Osteoblast (primary cell): ENCODE data around the gene POLR2F. TPM values are rescaled to one million over a fixed set of nuclear protein-coding genes. Genes with fewer than 3 reads are reported as not detected.

ENCODE experiments used
- DNase-seq: peaks from one replicate; pipeline ENCODE4 v3.0.0; 2011; ENCODE audit warnings: low spot score, mixed read lengths; ENCODE audit not compliant: insufficient read length; ENCODE audit errors: missing footprints
- H2AFZ ChIP-seq: 2 replicates; pipeline ENCODE4 v1.6.0; 2011; ENCODE audit warnings: mild to moderate bottlenecking, low read length
- H3K27ac ChIP-seq: 2 replicates; pipeline ENCODE4 v1.5.1; 2011; ENCODE audit warnings: mild to moderate bottlenecking, low read depth, low read length, moderate library complexity
- H3K27me3 ChIP-seq: 2 replicates; pipeline ENCODE4 v1.6.0; 2012; ENCODE audit warnings: mild to moderate bottlenecking, control low read depth, inconsistent platforms, low read length, moderate library complexity; ENCODE audit not compliant: insufficient read depth
- H3K36me3 ChIP-seq: 2 replicates; pipeline ENCODE4 v1.5.1; 2011; ENCODE audit warnings: mild to moderate bottlenecking, low read length, control low read depth, moderate library complexity; ENCODE audit not compliant: insufficient read depth
- H3K4me1 ChIP-seq: 2 replicates; pipeline ENCODE4 v1.5.1; 2011; ENCODE audit warnings: mild to moderate bottlenecking, low read length, control low read depth, moderate library complexity; ENCODE audit not compliant: insufficient read depth
- H3K4me2 ChIP-seq: 2 replicates; pipeline ENCODE4 v1.6.0; 2011; ENCODE audit warnings: mild to moderate bottlenecking, low read length; ENCODE audit not compliant: insufficient read depth
- H3K4me3 ChIP-seq: fragments of 200-600 bp; sonication (generic); 3 replicates; pipeline ENCODE4 v1.5.1; 2012; ENCODE audit warnings: mild to moderate bottlenecking, low read length, inconsistent platforms; ENCODE audit not compliant: insufficient read depth
- H3K79me2 ChIP-seq: 2 replicates; pipeline ENCODE4 v1.6.0; 2012; ENCODE audit warnings: mild to moderate bottlenecking, low read length, control low read depth, inconsistent platforms; ENCODE audit not compliant: insufficient read depth
- H3K9me3 ChIP-seq: 2 replicates; pipeline ENCODE4 v1.5.1; 2011; ENCODE audit warnings: low read depth, low read length, control low read depth
- H4K20me1 ChIP-seq: 2 replicates; pipeline ENCODE4 v1.6.0; 2012; ENCODE audit warnings: mild to moderate bottlenecking, low read length, control low read depth; ENCODE audit not compliant: insufficient read depth
- CTCF ChIP-seq: IDR thresholded peaks from 2 replicates; pipeline ENCODE4 v1.5.1; 2011; ENCODE audit warnings: mild to moderate bottlenecking, low read depth, low read length, moderate library complexity; ENCODE audit errors: extremely low read depth
- total RNA-seq: library from RNA; depleted of rRNA; stranded (reverse); fragments of >200 nt; gene quantifications from 2 replicates; pipeline ENCODE4 v1.2.3, GENCODE V29; 2012

POLR2F gene
- total RNA-seq, 1 donor: 14.8 TPM

GRCh38 chr22:37922191-37922590 lies 31.3 kb upstream of the POLR2F start:
- DNase-seq: peak; percentile 73
- Histone ChIP-seq H4K20me1 (peaks cover 5% of the 10 kb centered on the region), H2AFZ (no peak overlapping the region), H3K4me3 (no peak overlapping the region), H3K36me3 (peaks cover 54% of the 10 kb centered on the region), H3K4me2 (no peak overlapping the region), H3K4me1 (no peaks in the 10 kb centered on the region), H3K27ac (no peak overlapping the region), H3K9me3 (no peaks in the 10 kb centered on the region), H3K27me3 (no peaks in the 10 kb centered on the region), H3K79me2 (peaks cover 6% of the 10 kb centered on the region)
- TF ChIP-seq CTCF: no peak

GRCh38 chr22:37923927-37924326 lies 29.6 kb upstream of the POLR2F start:
- H4K20me1 ChIP-seq: no peaks in the 10 kb centered on the region
- no peak overlapping the region for H3K4me2 ChIP-seq
- TF ChIP-seq CTCF: no peak
- H3K27ac ChIP-seq: no peak overlapping the region
- peaks cover 50% of the 10 kb centered on the region for H3K36me3 ChIP-seq
- no peaks in the 10 kb centered on the region for H3K27me3 ChIP-seq
- H3K79me2 ChIP-seq: peaks cover 4% of the 10 kb centered on the region
- H3K4me1 ChIP-seq: no peaks in the 10 kb centered on the region
- H2AFZ ChIP-seq: no peak overlapping the region
- no peak for DNase-seq
- H3K9me3 ChIP-seq: no peaks in the 10 kb centered on the region
- no peak overlapping the region for H3K4me3 ChIP-seq

GRCh38 chr22:37924386-37925065 lies 29.0 kb upstream of the POLR2F start:
- no peaks in the 10 kb centered on the region for H3K27me3 ChIP-seq
- no peak overlapping the region for H3K4me3 ChIP-seq
- H2AFZ ChIP-seq: no peak overlapping the region
- no peak overlapping the region for H3K27ac ChIP-seq
- no peaks in the 10 kb centered on the region for H3K4me1 ChIP-seq
- H3K9me3 ChIP-seq: no peaks in the 10 kb centered on the region
- DNase-seq: peak; percentile 85
- H3K36me3 ChIP-seq: peaks cover 52% of the 10 kb centered on the region
- peaks cover 5% of the 10 kb centered on the region for H4K20me1 ChIP-seq
- peaks cover 8% of the 10 kb centered on the region for H3K79me2 ChIP-seq
- no peak for TF ChIP-seq CTCF
- no peak overlapping the region for H3K4me2 ChIP-seq

- no peak overlapping the region for H3K4me3 ChIP-seq
- peaks cover 48% of the 10 kb centered on the region for H3K36me3 ChIP-seq
- H3K79me2 ChIP-seq: peaks cover 11% of the 10 kb centered on the region
- no peaks in the 10 kb centered on the region for H3K9me3 ChIP-seq
- no peaks in the 10 kb centered on the region for H3K27me3 ChIP-seq
- H3K27ac ChIP-seq: no peak overlapping the region
- TF ChIP-seq CTCF: no peak
- H4K20me1 ChIP-seq: peaks cover 11% of the 10 kb centered on the region
- H3K4me1 ChIP-seq: no peaks in the 10 kb centered on the region
- DNase-seq: peak; percentile 76
- no peak overlapping the region for H2AFZ ChIP-seq
- no peak overlapping the region for H3K4me2 ChIP-seq
These were observed 28.2 kb upstream of the POLR2F start for GRCh38 chr22:37925330-37925729.
